A549 (cell line): Measurements from ENCODE around the gene COL16A1. TPM values are rescaled to one million over a fixed set of nuclear protein-coding genes. Genes with fewer than 3 reads are reported as not detected.

Experiments
- ATAC-seq, 2 experiments: fragments of 200-7000 bp in 1 of 2; fragments of >200 bp in 1 of 2; cut with Nextera tagmentation in 1 of 2; cut with Tn5 transposase in 1 of 2; 3 replicates each; pipeline versions ENCODE4 v1.8.0 to v1.9.1; 2018 to 2020; ENCODE audit warnings: mild to moderate bottlenecking in 1 of 2, moderate library complexity in 1 of 2
- CTCF ChIA-PET: fragments of 300-600 bp; sonication (Branson Sonifier 250); formaldehyde crosslinking; extraction: SDS; loops from one replicate; lab custom pipeline; 2021; ENCODE audit warnings: antibody characterized with exemption, inconsistent platforms; lab: Yijun Ruan, JAX
- POLR2A ChIA-PET: fragments of 350-600 bp; formaldehyde crosslinking; extraction: SDS; loops from one replicate; lab custom pipeline; 2021; ENCODE audit warnings: antibody characterized with exemption, inconsistent platforms; lab: Yijun Ruan, JAX
- DNase-seq, 2 experiments: peaks; one replicate each; pipeline versions ENCODE4 v3.0.0 to v3.0.0-alpha.2; 2011 to 2016; ENCODE audit warnings: low read depth in 1 of 2, low spot score in 1 of 2
- FAIRE-seq: peaks from 2 replicates; lab custom pipeline; 2011; peaks lifted over from hg19 to GRCh38; lab: Jason Lieb, UNC
- H3K27ac ChIP-seq, 2 experiments: fragments of >200 bp; sonication (Bioruptor Twin); formaldehyde crosslinking; 3 replicates each; pipeline ENCODE4 v1.5.1; 2016 to 2017
- H3K4me1 ChIP-seq: fragments of >200 bp; sonication (Bioruptor Twin); formaldehyde crosslinking; 3 replicates; pipeline ENCODE4 v1.6.1; 2016
- H3K4me2 ChIP-seq: fragments of >200 bp; sonication (Bioruptor Twin); formaldehyde crosslinking; 3 replicates; pipeline ENCODE4 v1.6.1; 2016
- H3K4me3 ChIP-seq: fragments of >200 bp; sonication (Bioruptor Twin); formaldehyde crosslinking; 3 replicates; pipeline ENCODE4 v1.5.1; 2016
- H3K9me3 ChIP-seq: fragments of >200 bp; sonication (Bioruptor Twin); formaldehyde crosslinking; 3 replicates; pipeline ENCODE4 v1.6.1; 2016
- CHD2 ChIP-seq: fragments of 150-350 bp; IDR thresholded peaks from 2 replicates; pipeline ENCODE4 v1.6.1; 2014; ENCODE audit warnings: low read length; ENCODE audit not compliant: partially characterized antibody
- E2F6 ChIP-seq: IDR thresholded peaks from 2 replicates; pipeline ENCODE4 v1.6.1; 2012; ENCODE audit warnings: low read depth, borderline replicate concordance
- EHF ChIP-seq: fragments of 250-450 bp; sonication (Bioruptor Pico); IDR thresholded peaks from 2 replicates; pipeline ENCODE4 v1.5.0; 2020; ENCODE audit warnings: mild to moderate bottlenecking
- EP300 ChIP-seq, 2 experiments: fragments of >200 bp; sonication (Bioruptor Twin); formaldehyde crosslinking; IDR thresholded peaks; 2 replicates in 1 of 2; 3 replicates in 1 of 2; pipeline ENCODE4 v1.6.1; 2016 to 2017
- ESRRA ChIP-seq: fragments of 150-350 bp; IDR thresholded peaks from 2 replicates; pipeline ENCODE4 v1.6.1; 2014; ENCODE audit warnings: mild to moderate bottlenecking, low read length, borderline replicate concordance
- FOXS1 ChIP-seq: fragments of 250-450 bp; sonication (Bioruptor Pico); IDR thresholded peaks from 2 replicates; pipeline ENCODE4 v1.5.0; 2020; ENCODE audit warnings: mild to moderate bottlenecking, moderate library complexity
- HDAC2 ChIP-seq: fragments of 200-600 bp; sonication (generic); IDR thresholded peaks from 2 replicates; pipeline ENCODE4 v1.6.1; 2016
- HOXB5 ChIP-seq: fragments of 250-450 bp; sonication (Bioruptor Pico); IDR thresholded peaks from 2 replicates; pipeline ENCODE4 v1.5.0; 2020; ENCODE audit warnings: mild to moderate bottlenecking, moderate library complexity
- JUN ChIP-seq, 2 experiments: fragments of >200 bp; sonication (Bioruptor Twin); formaldehyde crosslinking; IDR thresholded peaks; 2 replicates in 1 of 2; 3 replicates in 1 of 2; pipeline ENCODE4 v1.6.1; 2016 to 2017
- KDM1A ChIP-seq: fragments of 200-600 bp; sonication (generic); IDR thresholded peaks from 2 replicates; pipeline ENCODE4 v1.6.1; 2016; ENCODE audit warnings: low read depth, mild to moderate bottlenecking
- KDM5A ChIP-seq: fragments of 200-600 bp; sonication (generic); IDR thresholded peaks from 2 replicates; pipeline ENCODE4 v1.6.1; 2016; ENCODE audit warnings: antibody characterized with exemption, mild to moderate bottlenecking
- POLR2AphosphoS2 ChIP-seq: conservative IDR thresholded peaks from 2 replicates; pipeline ENCODE4 v1.6.1; 2012; ENCODE audit warnings: low read length, improper control_type of control experiment, inconsistent platforms
- RAD21 ChIP-seq, 2 experiments: fragments of >200 bp in 1 of 2; sonication (Bioruptor Twin) in 1 of 2; formaldehyde crosslinking in 1 of 2; IDR thresholded peaks in 1 of 2; conservative IDR thresholded peaks in 1 of 2; 2 replicates in 1 of 2; 3 replicates in 1 of 2; pipeline ENCODE4 v1.6.1; 2012 to 2018; ENCODE audit warnings: inconsistent platforms in 1 of 2
- RFX5 ChIP-seq: fragments of 450-650 bp; IDR thresholded peaks from 2 replicates; pipeline ENCODE4 v1.7.1; 2014; ENCODE audit warnings: antibody characterized with exemption, mild to moderate bottlenecking, moderate library complexity
- RNF2 ChIP-seq: fragments of 200-600 bp; sonication (generic); IDR thresholded peaks from 2 replicates; pipeline ENCODE4 v1.6.1; 2016; ENCODE audit warnings: low read depth, mild to moderate bottlenecking, antibody characterized with exemption, moderate library complexity, borderline replicate concordance
- SREBF2 ChIP-seq: fragments of 450-650 bp; IDR thresholded peaks from 2 replicates; pipeline ENCODE4 v1.6.1; 2014; ENCODE audit warnings: mild to moderate bottlenecking, moderate library complexity
- TP53 ChIP-seq: fragments of 250-450 bp; sonication (Bioruptor Pico); IDR thresholded peaks from 2 replicates; pipeline ENCODE4 v1.5.0; 2021; ENCODE audit warnings: mild to moderate bottlenecking, moderate library complexity
- USF2 ChIP-seq: fragments of 450-650 bp; IDR thresholded peaks from 2 replicates; pipeline ENCODE4 v1.6.1; 2014; ENCODE audit warnings: antibody characterized with exemption
- ZSCAN20 ChIP-seq: fragments of 250-450 bp; sonication (Bioruptor Pico); IDR thresholded peaks from 2 replicates; pipeline ENCODE4 v1.8.0; 2022; ENCODE audit warnings: mild to moderate bottlenecking, moderate library complexity
- WGBS: methylation state at CpG from one replicate; pipeline ENCODE4 v1.1.6; 2017; ENCODE audit errors: missing lambda C conversion rate; 5-methylcytosine and 5-hydroxymethylcytosine counted together
- polyA plus RNA-seq, 4 experiments: library from polyadenylated mRNA; depleted of rRNA in 3 of 4; stranded (reverse); fragments of >200 nt; fragmentation: RNase III in 1 of 4; extraction: RNeasy Plus Mini Kit Qiagen cat#74134 plus additional on column Dnase treatment in 1 of 4; gene quantifications; 2 replicates in 3 of 4; 3 replicates in 1 of 4; pipeline ENCODE4 v1.2.3, GENCODE V29; 2011 to 2017
- TF ChIP-seq, protein P1 (sequence below): fragments of 200-600 bp; sonication (generic); IDR thresholded peaks from 2 replicates; pipeline ENCODE4 v1.6.1; 2016; ENCODE audit warnings: antibody characterized with exemption, mild to moderate bottlenecking, moderate library complexity
- TF ChIP-seq, protein P2 (sequence below): fragments of >200 bp; sonication (Bioruptor Twin); formaldehyde crosslinking; IDR thresholded peaks from 2 replicates; pipeline ENCODE4 v1.6.1; 2016
- TF ChIP-seq, protein P3 (sequence below): fragments of 250-450 bp; sonication (Bioruptor Pico); IDR thresholded peaks from 2 replicates; pipeline ENCODE4 v1.5.0; 2021; ENCODE audit warnings: mild to moderate bottlenecking, moderate library complexity, borderline replicate concordance

COL16A1 gene
- polyA plus RNA-seq, 2 of the 4 experiments (the other 2 are of a cell fraction) = 1.4 to 8.1 TPM

- 56% methylated on average over 2 of the region's 2 CpGs for WGBS
- TF ChIP-seq E2F6 (no peak), KDM5A (no peak), EHF (CRISPR knock-in tag) (no peak), CHD2 (no peak), FOXS1 (CRISPR knock-in tag) (no peak), RNF2 (no peak), ESRRA (no peak), RAD21 (conservative IDR thresholded peaks at IDR 0.05 in 1 of 2, IDR thresholded peaks at IDR 0.05 in 1 of 2) (no peak), ZSCAN20 (no peak)
- TF ChIP-seq, protein P1, sequence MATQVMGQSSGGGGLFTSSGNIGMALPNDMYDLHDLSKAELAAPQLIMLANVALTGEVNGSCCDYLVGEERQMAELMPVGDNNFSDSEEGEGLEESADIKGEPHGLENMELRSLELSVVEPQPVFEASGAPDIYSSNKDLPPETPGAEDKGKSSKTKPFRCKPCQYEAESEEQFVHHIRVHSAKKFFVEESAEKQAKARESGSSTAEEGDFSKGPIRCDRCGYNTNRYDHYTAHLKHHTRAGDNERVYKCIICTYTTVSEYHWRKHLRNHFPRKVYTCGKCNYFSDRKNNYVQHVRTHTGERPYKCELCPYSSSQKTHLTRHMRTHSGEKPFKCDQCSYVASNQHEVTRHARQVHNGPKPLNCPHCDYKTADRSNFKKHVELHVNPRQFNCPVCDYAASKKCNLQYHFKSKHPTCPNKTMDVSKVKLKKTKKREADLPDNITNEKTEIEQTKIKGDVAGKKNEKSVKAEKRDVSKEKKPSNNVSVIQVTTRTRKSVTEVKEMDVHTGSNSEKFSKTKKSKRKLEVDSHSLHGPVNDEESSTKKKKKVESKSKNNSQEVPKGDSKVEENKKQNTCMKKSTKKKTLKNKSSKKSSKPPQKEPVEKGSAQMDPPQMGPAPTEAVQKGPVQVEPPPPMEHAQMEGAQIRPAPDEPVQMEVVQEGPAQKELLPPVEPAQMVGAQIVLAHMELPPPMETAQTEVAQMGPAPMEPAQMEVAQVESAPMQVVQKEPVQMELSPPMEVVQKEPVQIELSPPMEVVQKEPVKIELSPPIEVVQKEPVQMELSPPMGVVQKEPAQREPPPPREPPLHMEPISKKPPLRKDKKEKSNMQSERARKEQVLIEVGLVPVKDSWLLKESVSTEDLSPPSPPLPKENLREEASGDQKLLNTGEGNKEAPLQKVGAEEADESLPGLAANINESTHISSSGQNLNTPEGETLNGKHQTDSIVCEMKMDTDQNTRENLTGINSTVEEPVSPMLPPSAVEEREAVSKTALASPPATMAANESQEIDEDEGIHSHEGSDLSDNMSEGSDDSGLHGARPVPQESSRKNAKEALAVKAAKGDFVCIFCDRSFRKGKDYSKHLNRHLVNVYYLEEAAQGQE = no peak
- Histone ChIP-seq H3K4me1 (peaks cover 7% of the 10 kb centered on the region), H3K4me3 (no peak overlapping the region), H3K4me2 (no peak overlapping the region), H3K9me3 (no peaks in the 10 kb centered on the region), H3K27ac (no peak overlapping the region)
- CTCF ChIA-PET = interaction anchor here (1.1 kb wide), 1 partner anchor 13 kb away, joined by 4 read pairs; no protein-coding TSS in a partner anchor
- ATAC-seq (no peak), DNase-seq (no peak), FAIRE-seq (no peak)
- POLR2A ChIA-PET = interaction anchor here (0.7 kb wide), 1 partner anchor 86 kb away, joined by 5 read pairs; no protein-coding TSS in a partner anchor
Observed at GRCh38 chr1:31648190-31648589, 55.6 kb downstream of the COL16A1 start.

- POLR2A ChIA-PET = no interaction called here
- H3K4me1 ChIP-seq = peaks cover 11% of the 10 kb centered on the region
- 57% methylated on average over 2 of the region's 2 CpGs for WGBS
- TF ChIP-seq, protein P2, sequence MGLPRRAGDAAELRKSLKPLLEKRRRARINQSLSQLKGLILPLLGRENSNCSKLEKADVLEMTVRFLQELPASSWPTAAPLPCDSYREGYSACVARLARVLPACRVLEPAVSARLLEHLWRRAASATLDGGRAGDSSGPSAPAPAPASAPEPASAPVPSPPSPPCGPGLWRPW = no peak
- TF ChIP-seq TP53 (CRISPR knock-in tag) = no peak
- TF ChIP-seq POLR2AphosphoS2 = no peak
- TF ChIP-seq USF2 = no peak
- TF ChIP-seq, protein P3, sequence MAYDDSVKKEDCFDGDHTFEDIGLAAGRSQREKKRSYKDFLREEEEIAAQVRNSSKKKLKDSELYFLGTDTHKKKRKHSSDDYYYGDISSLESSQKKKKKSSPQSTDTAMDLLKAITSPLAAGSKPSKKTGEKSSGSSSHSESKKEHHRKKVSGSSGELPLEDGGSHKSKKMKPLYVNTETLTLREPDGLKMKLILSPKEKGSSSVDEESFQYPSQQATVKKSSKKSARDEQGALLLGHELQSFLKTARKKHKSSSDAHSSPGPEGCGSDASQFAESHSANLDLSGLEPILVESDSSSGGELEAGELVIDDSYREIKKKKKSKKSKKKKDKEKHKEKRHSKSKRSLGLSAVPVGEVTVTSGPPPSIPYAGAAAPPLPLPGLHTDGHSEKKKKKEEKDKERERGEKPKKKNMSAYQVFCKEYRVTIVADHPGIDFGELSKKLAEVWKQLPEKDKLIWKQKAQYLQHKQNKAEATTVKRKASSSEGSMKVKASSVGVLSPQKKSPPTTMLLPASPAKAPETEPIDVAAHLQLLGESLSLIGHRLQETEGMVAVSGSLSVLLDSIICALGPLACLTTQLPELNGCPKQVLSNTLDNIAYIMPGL (CRISPR knock-in tag) = no peak
- TF ChIP-seq ZSCAN20 = no peak
- TF ChIP-seq HOXB5 = no peak
- TF ChIP-seq E2F6 = no peak
- TF ChIP-seq KDM5A = no peak
- no peak for TF ChIP-seq EP300 (IDR thresholded peaks at IDR 0.05)
- no peak for TF ChIP-seq RFX5
- TF ChIP-seq EHF (CRISPR knock-in tag) = no peak
- TF ChIP-seq HDAC2 = no peak
- TF ChIP-seq JUN (IDR thresholded peaks at IDR 0.05) = no peak
- no peak for TF ChIP-seq KDM1A
- no peak for TF ChIP-seq SREBF2
- TF ChIP-seq RAD21 (conservative IDR thresholded peaks at IDR 0.05 in 1 of 2, IDR thresholded peaks at IDR 0.05 in 1 of 2) = no peak
- no peak overlapping the region for H3K4me2 ChIP-seq
- ATAC-seq (no peak), FAIRE-seq (no peak), DNase-seq (no peak)
- H3K27ac ChIP-seq = no peak overlapping the region
- H3K4me3 ChIP-seq = no peak overlapping the region
- H3K9me3 ChIP-seq = no peaks in the 10 kb centered on the region
- CTCF ChIA-PET = interaction anchor here (0.6 to 1.3 kb wide), 3 partner anchors 55 to 98 kb away, joined by 3 read pairs; no protein-coding TSS in a partner anchor
Observed at GRCh38 chr1:31647106-31647505, 56.7 kb downstream of the COL16A1 start.
